Calu3 (cell line): ENCODE measurements around the gene ZBTB16. TPM values are rescaled to one million over a fixed set of nuclear protein-coding genes. Genes with fewer than 3 reads are reported as not detected.

ENCODE experiments used
- BruUV-seq: library from RNA; stranded (reverse); fragments of 400-500 nt; replicated peaks from 2 replicates; lab custom pipeline; 2021; lab: Mats Ljungman, UMichigan
- CTCF ChIA-PET: fragments of 300-600 bp; sonication (Branson Sonifier 250); formaldehyde crosslinking; loops from one replicate; lab custom pipeline; 2022; ENCODE audit warnings: antibody characterized with exemption; lab: Charles Lee
- DNase-seq: peaks from one replicate; pipeline ENCODE4 v3.0.0; 2022
- H3K27ac Mint-ChIP-seq: one replicate; pipeline ENCODE4 v1.8.0; 2022; ENCODE audit warnings: mixed read lengths; ENCODE audit not compliant: unreplicated experiment
- H3K27me3 Mint-ChIP-seq: one replicate; pipeline ENCODE4 v1.8.0; 2022; ENCODE audit warnings: mixed read lengths; ENCODE audit not compliant: unreplicated experiment
- H3K36me3 Mint-ChIP-seq: one replicate; pipeline ENCODE4 v1.8.0; 2022; ENCODE audit warnings: mild to moderate bottlenecking, moderate library complexity, mixed read lengths; ENCODE audit not compliant: insufficient read depth, unreplicated experiment
- H3K4me1 Mint-ChIP-seq: one replicate; pipeline ENCODE4 v1.8.0; 2022; ENCODE audit warnings: mild to moderate bottlenecking, low read depth, mixed read lengths; ENCODE audit not compliant: unreplicated experiment
- H3K4me3 Mint-ChIP-seq: one replicate; pipeline ENCODE4 v1.8.0; 2022; ENCODE audit warnings: mild to moderate bottlenecking, low read depth, moderate library complexity, mixed read lengths; ENCODE audit not compliant: unreplicated experiment
- H3K9me3 Mint-ChIP-seq: one replicate; pipeline ENCODE4 v1.8.0; 2022; ENCODE audit warnings: low read depth, mixed read lengths; ENCODE audit not compliant: unreplicated experiment
- intact Hi-C: fragments of 100-400 bp; cut with micrococcal nuclease; formaldehyde crosslinking; loops from one replicate; pipeline ENCODE4 v1.10.0; 2022; ENCODE audit not compliant: unreplicated experiment
- total RNA-seq: library from RNA; stranded (reverse); gene quantifications from 2 replicates; pipeline ENCODE4 v1.2.3, GENCODE V29; 2022
- TF ChIP-seq, protein P1 (sequence below): fragments of 200-600 bp; IDR thresholded peaks from one replicate; pipeline ENCODE4 v1.8.0; 2022; ENCODE audit warnings: antibody characterized with exemption; ENCODE audit not compliant: unreplicated experiment

The ZBTB16 gene
- total RNA-seq, 1 experiment from 2014 or later: not detected

DNA sequence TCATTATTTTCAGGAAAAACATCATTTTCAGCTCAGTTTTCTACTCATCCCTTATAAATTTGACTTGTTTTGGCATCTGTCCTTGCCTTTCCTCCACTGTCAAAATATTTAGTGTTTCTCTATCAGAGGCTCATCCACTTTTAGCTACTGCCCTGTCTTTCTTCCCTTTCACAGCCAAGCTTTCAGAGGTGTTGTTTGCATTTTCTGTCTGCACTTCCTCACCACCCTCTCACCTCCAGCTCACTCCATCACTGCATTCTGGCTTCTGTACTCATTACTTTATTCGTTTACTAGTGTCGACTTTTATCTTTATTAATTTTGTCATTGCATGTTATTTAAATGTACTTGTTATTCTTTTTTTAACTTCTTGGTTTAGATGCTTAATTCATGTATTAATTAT, 210.0 kb downstream of the ZBTB16 start:
- H3K4me3 Mint-ChIP-seq: no peak overlapping the region
- CTCF ChIA-PET: no interaction called here
- BruUV-seq: no TSS peak
- no peaks in the 10 kb centered on the region for H3K4me1 Mint-ChIP-seq
- no peak overlapping the region for H3K27ac Mint-ChIP-seq
- no peak for DNase-seq
- no peaks in the 10 kb centered on the region for H3K9me3 Mint-ChIP-seq
- intact Hi-C loops: no loop called here
- TF ChIP-seq, protein P1, sequence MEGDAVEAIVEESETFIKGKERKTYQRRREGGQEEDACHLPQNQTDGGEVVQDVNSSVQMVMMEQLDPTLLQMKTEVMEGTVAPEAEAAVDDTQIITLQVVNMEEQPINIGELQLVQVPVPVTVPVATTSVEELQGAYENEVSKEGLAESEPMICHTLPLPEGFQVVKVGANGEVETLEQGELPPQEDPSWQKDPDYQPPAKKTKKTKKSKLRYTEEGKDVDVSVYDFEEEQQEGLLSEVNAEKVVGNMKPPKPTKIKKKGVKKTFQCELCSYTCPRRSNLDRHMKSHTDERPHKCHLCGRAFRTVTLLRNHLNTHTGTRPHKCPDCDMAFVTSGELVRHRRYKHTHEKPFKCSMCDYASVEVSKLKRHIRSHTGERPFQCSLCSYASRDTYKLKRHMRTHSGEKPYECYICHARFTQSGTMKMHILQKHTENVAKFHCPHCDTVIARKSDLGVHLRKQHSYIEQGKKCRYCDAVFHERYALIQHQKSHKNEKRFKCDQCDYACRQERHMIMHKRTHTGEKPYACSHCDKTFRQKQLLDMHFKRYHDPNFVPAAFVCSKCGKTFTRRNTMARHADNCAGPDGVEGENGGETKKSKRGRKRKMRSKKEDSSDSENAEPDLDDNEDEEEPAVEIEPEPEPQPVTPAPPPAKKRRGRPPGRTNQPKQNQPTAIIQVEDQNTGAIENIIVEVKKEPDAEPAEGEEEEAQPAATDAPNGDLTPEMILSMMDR: no peak
- H3K36me3 Mint-ChIP-seq: no peaks in the 10 kb centered on the region
- peaks cover 42% of the 10 kb centered on the region for H3K27me3 Mint-ChIP-seq

- BruUV-seq: no TSS peak
- CTCF ChIA-PET: no interaction called here
- intact Hi-C loops: no loop called here
- TF ChIP-seq, protein P1: no peak
- Mint-ChIP-seq H3K27me3 (peaks cover 54% of the 10 kb centered on the region), H3K27ac (no peak overlapping the region), H3K36me3 (no peaks in the 10 kb centered on the region), H3K4me3 (no peak overlapping the region), H3K4me1 (no peaks in the 10 kb centered on the region), H3K9me3 (no peaks in the 10 kb centered on the region)
- DNase-seq: no peak
Measured at GRCh38 chr11:114270531-114271270, 211.2 kb downstream of the ZBTB16 start.

- Mint-ChIP-seq H3K27me3 (peaks cover 59% of the 10 kb centered on the region), H3K36me3 (no peaks in the 10 kb centered on the region), H3K4me3 (no peak overlapping the region), H3K9me3 (no peaks in the 10 kb centered on the region), H3K27ac (no peak overlapping the region), H3K4me1 (no peaks in the 10 kb centered on the region)
- DNase-seq: no peak
- TF ChIP-seq, protein P1: no peak
- BruUV-seq: no TSS peak
- CTCF ChIA-PET: no interaction called here
- intact Hi-C loops: no loop called here
Measured at GRCh38 chr11:114271316-114271715, 211.8 kb downstream of the ZBTB16 start.

- no peak for DNase-seq
- Mint-ChIP-seq H3K27ac (no peak overlapping the region), H3K36me3 (no peaks in the 10 kb centered on the region), H3K9me3 (no peaks in the 10 kb centered on the region), H3K4me1 (peaks cover 4% of the 10 kb centered on the region), H3K27me3 (peaks cover 59% of the 10 kb centered on the region), H3K4me3 (no peak overlapping the region)
- BruUV-seq: no TSS peak
- CTCF ChIA-PET: interaction anchor here (0.5 kb wide), 1 partner anchor 400 kb away, joined by 4 read pairs; no protein-coding TSS in a partner anchor
- TF ChIP-seq, protein P1: no peak
- intact Hi-C loops: no loop called here
Measured at GRCh38 chr11:114272311-114272710, 212.8 kb downstream of the ZBTB16 start.
